ENCODE data around the gene CLINT1. TPM values are rescaled to one million over a fixed set of nuclear protein-coding genes. Genes with fewer than 3 reads are reported as not detected.

CLINT1 gene
- total and polyA plus RNA-seq, 12 donors = 17.1 to 101 (median 64.7) TPM

DNA sequence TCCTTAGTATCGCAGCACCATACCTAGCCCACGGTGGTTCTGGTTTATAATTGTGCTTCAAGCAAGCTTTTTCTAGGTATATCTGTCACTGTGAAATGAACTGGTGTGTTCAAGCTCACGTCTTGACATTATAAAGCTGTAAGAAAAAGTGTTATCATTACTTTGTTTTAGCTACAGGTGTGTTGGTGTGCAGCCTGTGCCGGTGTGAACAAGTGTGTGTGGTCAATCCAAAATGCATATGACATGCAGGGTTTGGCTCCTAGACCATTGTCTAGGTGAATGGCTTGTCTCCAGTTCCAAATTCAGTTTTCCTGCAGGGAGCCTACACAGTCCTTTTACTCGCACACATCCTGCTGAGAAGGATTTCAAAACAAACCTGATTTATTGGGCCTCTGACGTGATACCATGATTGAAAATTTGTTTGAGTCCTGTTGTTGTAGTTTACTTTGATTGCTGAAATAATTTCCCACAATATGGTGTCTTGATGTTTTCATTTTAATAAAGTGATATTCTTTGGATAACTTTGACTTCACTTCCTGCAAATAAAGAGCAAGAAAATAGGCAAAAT, 111.7 kb downstream of the CLINT1 start:
- Histone ChIP-seq H3K4me3 (no peak overlapping the region), H3K9me3 (replicated peaks in 1 of 3) (no peaks in the 10 kb centered on the region), H3K36me3 (replicated peaks in 1 of 2) (peaks cover 0 to 2% of the 10 kb centered on the region in 2 donors), H3K27ac (peak overlapping the region in 1 of 5 donors; percentile 14), H3K4me1 (replicated peaks in 1 of 2) (peaks cover 0 to 23% of the 10 kb centered on the region in 2 donors), H3K27me3 (no peaks in the 10 kb centered on the region)
- WGBS, 4 donors = 86 to 89% (median 87%) methylated on average over 6 of the region's 6 CpGs
- intact Hi-C loops (cut with DNase I) = no loop called here
- TF ChIP-seq, protein P1, sequence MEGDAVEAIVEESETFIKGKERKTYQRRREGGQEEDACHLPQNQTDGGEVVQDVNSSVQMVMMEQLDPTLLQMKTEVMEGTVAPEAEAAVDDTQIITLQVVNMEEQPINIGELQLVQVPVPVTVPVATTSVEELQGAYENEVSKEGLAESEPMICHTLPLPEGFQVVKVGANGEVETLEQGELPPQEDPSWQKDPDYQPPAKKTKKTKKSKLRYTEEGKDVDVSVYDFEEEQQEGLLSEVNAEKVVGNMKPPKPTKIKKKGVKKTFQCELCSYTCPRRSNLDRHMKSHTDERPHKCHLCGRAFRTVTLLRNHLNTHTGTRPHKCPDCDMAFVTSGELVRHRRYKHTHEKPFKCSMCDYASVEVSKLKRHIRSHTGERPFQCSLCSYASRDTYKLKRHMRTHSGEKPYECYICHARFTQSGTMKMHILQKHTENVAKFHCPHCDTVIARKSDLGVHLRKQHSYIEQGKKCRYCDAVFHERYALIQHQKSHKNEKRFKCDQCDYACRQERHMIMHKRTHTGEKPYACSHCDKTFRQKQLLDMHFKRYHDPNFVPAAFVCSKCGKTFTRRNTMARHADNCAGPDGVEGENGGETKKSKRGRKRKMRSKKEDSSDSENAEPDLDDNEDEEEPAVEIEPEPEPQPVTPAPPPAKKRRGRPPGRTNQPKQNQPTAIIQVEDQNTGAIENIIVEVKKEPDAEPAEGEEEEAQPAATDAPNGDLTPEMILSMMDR (IDR thresholded peaks at IDR 0.05) = no peak
- TF ChIP-seq POLR2A (IDR thresholded peaks at IDR 0.05) = no peak
- no peak for DNase-seq

DNA sequence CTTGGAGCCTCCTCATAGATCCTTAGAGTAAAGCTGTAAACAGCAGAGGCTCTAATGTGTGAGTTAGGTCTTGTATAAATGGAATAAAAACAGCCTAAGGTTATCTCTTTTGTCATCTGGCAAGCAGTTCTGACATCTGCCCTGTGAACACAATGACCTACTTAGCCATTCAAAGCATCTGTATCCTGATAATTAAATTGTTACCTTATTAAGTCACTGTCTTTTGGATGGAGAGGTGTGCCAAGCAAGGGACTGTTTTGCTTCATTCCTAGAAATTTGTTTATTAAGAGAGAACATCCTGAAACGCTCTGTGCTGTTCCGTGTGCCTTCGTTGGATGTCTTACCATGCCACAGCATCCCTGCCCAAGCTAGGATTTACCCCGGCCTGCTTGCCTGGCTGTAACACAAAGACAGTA, 113.9 kb downstream of the CLINT1 start:
- no peak for DNase-seq
- WGBS, 4 donors = 76 to 83% (median 78%) methylated on average over 4 of the region's 4 CpGs
- peaks cover 0 to 23% of the 10 kb centered on the region in 2 donors for H3K4me1 ChIP-seq (replicated peaks in 1 of 2)
- no peaks in the 10 kb centered on the region for H3K27me3 ChIP-seq
- peak overlapping the region in 1 of 4 donors; percentile 79 for H3K4me3 ChIP-seq
- H3K27ac ChIP-seq = no peak overlapping the region
- intact Hi-C loops (cut with DNase I) = no loop called here
- TF ChIP-seq POLR2A (IDR thresholded peaks at IDR 0.05) = no peak
- TF ChIP-seq, protein P1 (IDR thresholded peaks at IDR 0.05) = no peak
- no peaks in the 10 kb centered on the region for H3K36me3 ChIP-seq (replicated peaks in 1 of 2)
- H3K9me3 ChIP-seq (replicated peaks in 1 of 3) = no peaks in the 10 kb centered on the region

DNA sequence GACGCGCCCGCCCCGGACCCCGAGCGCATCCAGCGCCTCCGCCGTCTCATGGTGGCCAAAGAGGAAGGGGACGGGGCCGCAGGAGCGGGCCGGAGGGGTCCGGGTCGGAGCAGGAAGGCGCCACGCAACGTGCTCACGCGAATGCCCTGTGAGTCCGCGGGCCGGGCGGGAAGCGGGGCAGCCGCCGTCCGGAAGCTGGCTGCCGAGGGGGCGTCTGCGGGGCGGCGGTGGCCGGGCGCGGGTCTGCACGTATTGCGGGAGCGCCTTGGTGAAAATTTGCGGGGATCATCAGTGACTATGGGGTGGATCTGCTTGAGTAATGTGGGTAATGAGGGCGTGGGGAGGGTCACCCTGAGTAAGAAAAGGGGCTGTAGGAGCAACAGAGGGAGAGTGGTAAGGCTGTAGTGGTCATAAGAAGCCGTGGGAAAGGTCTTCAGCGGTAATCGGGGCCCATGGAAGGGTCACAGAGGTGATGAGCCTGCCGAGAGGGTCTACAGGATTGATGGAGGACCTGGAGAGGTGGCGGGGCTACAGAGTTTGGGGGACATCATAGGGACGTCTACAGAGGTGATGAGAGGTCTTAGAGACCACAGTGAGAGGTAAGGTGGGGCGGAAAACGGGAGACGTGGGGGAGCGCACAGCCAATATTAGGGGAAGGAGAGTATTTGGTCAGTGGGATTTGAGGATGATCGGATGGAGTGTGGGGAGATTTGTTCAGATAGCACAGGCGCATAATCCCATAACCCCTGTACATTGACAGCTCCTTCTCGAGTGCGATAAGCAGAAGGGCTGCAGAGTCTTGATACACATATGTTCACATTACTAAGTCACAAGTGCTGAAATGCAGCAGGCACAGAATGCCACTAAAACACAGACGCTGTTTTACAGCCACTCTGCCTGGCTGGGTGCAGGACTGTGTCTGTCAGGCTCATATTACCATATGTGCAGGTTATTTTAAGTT, 114.6 kb downstream of the CLINT1 start:
- H3K9me3 ChIP-seq (replicated peaks in 1 of 3) = no peaks in the 10 kb centered on the region
- no peaks in the 10 kb centered on the region for H3K36me3 ChIP-seq (replicated peaks in 1 of 2)
- peaks cover 0 to 27% of the 10 kb centered on the region in 2 donors for H3K4me1 ChIP-seq (replicated peaks in 1 of 2)
- TF ChIP-seq, protein P1 (IDR thresholded peaks at IDR 0.05) = no peak
- TF ChIP-seq POLR2A (IDR thresholded peaks at IDR 0.05) = no peak
- WGBS, 4 donors = 7 to 13% (median 8%) methylated on average over 25 to 56 of the region's 56 CpGs
- peak in 2 of 7 donors; percentile 21 to 32 for DNase-seq
- intact Hi-C loops (cut with DNase I) = loop anchor here in 1 of 2 donors (5.0 kb wide), 1 partner anchor 417 kb away; no protein-coding TSS in a partner anchor
- H3K27ac ChIP-seq = no peak overlapping the region
- peak overlapping the region in 2 of 4 donors; percentile 52 to 79 for H3K4me3 ChIP-seq
- H3K27me3 ChIP-seq = no peaks in the 10 kb centered on the region

Data from adrenal gland (tissue), 12 donors.